HUES6 (cell line): ENCODE measurements around the gene IPCEF1.
"Not testable (repeated sequence)": the region's sequence is repeated elsewhere in the genome, so short reads cannot be mapped to it uniquely, and the experiment has no call there.

Source experiments
- H3K27ac ChIP-seq: 2 replicates; pipeline ENCODE4 v1.7.0; 2013; ENCODE audit warnings: low read depth, mild to moderate bottlenecking, low read length, inconsistent platforms
- H3K27me3 ChIP-seq: 2 replicates; pipeline ENCODE4 v1.6.1; 2013; ENCODE audit warnings: low read length; ENCODE audit not compliant: control insufficient read depth, insufficient read depth
- H3K36me3 ChIP-seq: 2 replicates; pipeline ENCODE4 v1.6.1; 2013; ENCODE audit warnings: low read length; ENCODE audit not compliant: control insufficient read depth, insufficient read depth
- H3K4me1 ChIP-seq: 2 replicates; pipeline ENCODE4 v1.6.1; 2013; ENCODE audit warnings: low read length; ENCODE audit not compliant: control insufficient read depth, insufficient read depth
- H3K4me3 ChIP-seq: 2 replicates; pipeline ENCODE4 v1.5.1; 2013; ENCODE audit warnings: low read depth, low read length
- H3K9ac ChIP-seq: one replicate; pipeline ENCODE4 v1.6.1; 2013; ENCODE audit warnings: mild to moderate bottlenecking, low read length
- H3K9me3 ChIP-seq: 2 replicates; pipeline ENCODE4 v1.6.1; 2013; ENCODE audit warnings: low read depth, low read length; ENCODE audit not compliant: control insufficient read depth, insufficient read depth

The IPCEF1 gene

DNA sequence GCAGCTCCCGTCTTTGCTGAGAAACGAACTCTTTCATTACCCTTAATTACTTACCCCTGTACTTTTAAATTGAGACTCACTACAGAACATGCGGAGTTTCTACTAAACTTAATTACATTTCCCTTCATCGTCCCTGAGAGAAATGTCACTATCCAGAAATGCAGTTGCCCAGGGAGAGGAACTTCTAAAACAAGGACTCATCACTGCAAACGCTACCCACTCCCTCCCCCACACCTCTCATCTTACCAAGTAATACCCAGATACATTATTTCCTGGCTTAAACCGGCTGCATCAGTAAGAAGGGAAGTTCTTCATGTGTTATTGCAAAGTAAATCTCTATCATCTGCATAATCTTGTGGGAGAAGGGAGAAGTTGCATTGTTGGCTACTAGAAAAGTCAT is 138.3 kb downstream of the IPCEF1 start:
- Histone ChIP-seq H3K4me1 (peaks cover 5% of the 10 kb centered on the region; the same call in 1 of the 2 replicates), H3K9me3 (no peaks in the 10 kb centered on the region), H3K4me3 (no peak overlapping the region), H3K27ac (no peak overlapping the region), H3K27me3 (no peaks in the 10 kb centered on the region), H3K9ac (no peak overlapping the region), H3K36me3 (no peaks in the 10 kb centered on the region)

DNA sequence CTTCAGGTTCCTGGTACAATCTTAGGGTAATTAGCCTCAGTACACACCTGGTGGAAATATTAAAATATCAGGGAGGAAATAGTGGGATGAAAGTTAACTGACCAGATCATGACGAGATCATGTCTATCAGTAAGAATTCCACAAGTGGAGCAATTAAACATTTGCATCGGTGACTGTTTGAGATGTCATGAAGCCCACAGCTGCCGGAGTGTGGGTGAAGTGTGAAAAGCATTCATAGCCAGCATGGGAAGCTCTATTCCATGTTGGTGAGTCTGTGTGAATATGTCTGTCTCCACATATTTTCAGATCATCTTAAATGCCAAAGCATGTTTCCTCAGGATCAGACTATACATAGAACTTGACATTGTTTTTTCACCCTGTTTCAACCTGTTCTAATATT is 142.8 kb downstream of the IPCEF1 start:
- Histone ChIP-seq H3K27ac (no peak overlapping the region), H3K9me3 (no peaks in the 10 kb centered on the region), H3K4me3 (no peak overlapping the region), H3K36me3 (no peaks in the 10 kb centered on the region), H3K4me1 (no peaks in the 10 kb centered on the region), H3K27me3 (no peaks in the 10 kb centered on the region), H3K9ac (no peak overlapping the region)

DNA sequence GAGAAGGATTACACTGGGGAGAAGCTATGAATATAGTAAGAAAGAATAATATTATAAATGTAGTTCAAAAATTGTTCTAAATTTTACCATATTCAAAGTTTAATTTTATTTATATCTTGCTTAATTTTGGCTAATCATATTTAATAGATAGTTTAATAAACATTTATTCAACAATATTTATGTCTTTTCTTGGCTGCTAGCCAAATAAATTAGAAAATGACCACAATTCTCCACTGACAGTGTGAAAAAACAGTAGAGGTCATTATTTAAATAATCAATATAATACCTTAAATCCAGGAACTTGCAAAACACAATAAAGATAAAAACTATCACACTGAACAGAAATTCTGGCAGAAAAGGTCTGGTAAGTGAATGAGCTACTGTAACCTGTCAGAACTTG is 145.9 kb downstream of the IPCEF1 start:
- Histone ChIP-seq H3K27me3 (no peaks in the 10 kb centered on the region), H3K4me1 (no peaks in the 10 kb centered on the region), H3K27ac (no peak overlapping the region), H3K4me3 (no peak overlapping the region), H3K9me3 (no peaks in the 10 kb centered on the region), H3K36me3 (no peaks in the 10 kb centered on the region), H3K9ac (no peak overlapping the region)

DNA sequence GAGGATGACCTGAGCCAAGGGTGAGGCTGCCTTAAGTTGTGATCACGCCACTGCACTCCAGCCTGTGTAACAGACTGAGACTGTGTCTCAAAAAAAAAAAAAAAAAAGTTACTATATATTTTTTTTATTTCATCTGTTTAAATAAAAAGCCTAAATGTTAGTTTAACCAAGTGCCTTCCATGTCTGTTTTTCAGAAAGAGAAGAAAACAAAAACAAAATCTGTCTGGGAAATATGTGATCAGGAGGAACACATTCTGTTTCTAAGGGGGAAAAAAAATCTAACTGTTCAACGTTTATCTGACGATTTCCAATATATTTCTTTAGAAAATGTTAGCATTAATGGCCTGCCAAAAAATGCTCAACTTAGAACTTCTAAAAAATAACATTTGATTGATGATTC is 147.0 kb downstream of the IPCEF1 start:
- Histone ChIP-seq H3K27ac (no peak overlapping the region), H3K4me1 (no peaks in the 10 kb centered on the region), H3K9ac (no peak overlapping the region), H3K4me3 (no peak overlapping the region), H3K9me3 (no peaks in the 10 kb centered on the region), H3K27me3 (no peaks in the 10 kb centered on the region), H3K36me3 (no peaks in the 10 kb centered on the region)

DNA sequence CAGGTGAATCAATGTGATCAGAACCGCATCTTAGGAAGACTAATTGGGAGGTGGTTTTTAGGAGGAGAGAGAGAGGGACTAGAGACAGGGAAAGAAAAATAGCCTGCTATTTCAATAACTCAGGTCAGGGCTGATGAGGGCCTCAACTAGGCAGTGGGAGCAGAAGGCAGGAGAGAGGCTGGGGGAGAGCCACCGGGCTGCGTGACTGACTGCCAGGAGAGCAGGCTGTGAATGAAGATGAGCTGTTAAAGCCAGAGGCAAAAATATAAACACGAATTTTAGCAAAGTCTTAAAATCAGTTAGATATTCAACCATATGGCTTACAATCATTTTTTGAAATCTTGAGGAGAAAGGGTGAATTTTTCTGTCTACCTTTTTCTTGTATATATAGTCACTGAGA is 149.6 kb downstream of the IPCEF1 start:
- Histone ChIP-seq H3K27ac (no peak overlapping the region), H3K27me3 (no peaks in the 10 kb centered on the region)

DNA sequence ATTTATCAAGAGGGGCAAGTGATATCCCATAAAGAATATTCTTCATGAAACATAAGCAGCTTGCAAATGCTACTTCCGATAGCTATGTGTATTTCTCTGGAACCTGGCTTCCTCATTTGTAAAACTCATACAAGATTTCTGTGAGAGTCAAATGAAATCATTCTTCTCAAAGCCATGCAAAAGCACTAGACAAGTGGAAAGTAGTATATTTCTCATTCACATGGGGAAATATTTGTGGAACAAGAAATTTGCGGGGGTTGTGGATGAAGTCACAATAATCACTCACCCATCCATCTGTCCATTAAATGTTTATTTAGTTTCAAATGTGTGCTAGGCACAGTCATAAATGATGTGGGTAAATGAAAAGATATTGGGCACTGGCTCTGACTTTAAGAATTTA is 150.5 kb downstream of the IPCEF1 start:
- Histone ChIP-seq H3K27me3 (no peaks in the 10 kb centered on the region), H3K9me3 (no peaks in the 10 kb centered on the region), H3K4me1 (no peaks in the 10 kb centered on the region), H3K27ac (no peak overlapping the region), H3K4me3 (no peak overlapping the region), H3K36me3 (no peaks in the 10 kb centered on the region), H3K9ac (no peak overlapping the region)

More for the DNA sequence above, 149.6 kb downstream of the IPCEF1 start:
- no peak overlapping the region for H3K9ac ChIP-seq
- no peak overlapping the region for H3K4me3 ChIP-seq
- no peaks in the 10 kb centered on the region for H3K9me3 ChIP-seq
- H3K4me1 ChIP-seq = no peaks in the 10 kb centered on the region
- no peaks in the 10 kb centered on the region for H3K36me3 ChIP-seq

DNA sequence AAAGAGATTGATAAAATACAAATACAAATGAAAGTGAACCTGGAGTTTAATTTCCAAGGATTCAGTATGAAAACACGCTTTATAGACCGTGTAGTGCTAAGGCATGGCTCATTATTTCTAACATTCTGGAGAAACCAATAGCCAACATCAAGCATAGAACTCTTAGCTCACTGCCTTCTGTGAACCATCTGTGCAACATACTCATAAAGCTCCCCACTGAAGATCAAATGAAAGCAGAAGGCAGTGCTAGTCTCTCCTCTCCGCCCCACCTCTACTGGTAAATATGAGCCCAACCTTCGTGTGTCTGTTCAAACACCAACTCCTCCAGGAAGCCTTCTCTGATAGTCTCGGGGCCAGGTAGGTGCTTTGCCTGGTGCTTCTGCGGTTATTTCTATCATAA is 153.6 kb downstream of the IPCEF1 start:
- Histone ChIP-seq H3K9me3 (no peaks in the 10 kb centered on the region), H3K27me3 (no peaks in the 10 kb centered on the region), H3K9ac (no peak overlapping the region), H3K4me1 (no peaks in the 10 kb centered on the region), H3K27ac (no peak overlapping the region), H3K4me3 (no peak overlapping the region), H3K36me3 (no peaks in the 10 kb centered on the region)

DNA sequence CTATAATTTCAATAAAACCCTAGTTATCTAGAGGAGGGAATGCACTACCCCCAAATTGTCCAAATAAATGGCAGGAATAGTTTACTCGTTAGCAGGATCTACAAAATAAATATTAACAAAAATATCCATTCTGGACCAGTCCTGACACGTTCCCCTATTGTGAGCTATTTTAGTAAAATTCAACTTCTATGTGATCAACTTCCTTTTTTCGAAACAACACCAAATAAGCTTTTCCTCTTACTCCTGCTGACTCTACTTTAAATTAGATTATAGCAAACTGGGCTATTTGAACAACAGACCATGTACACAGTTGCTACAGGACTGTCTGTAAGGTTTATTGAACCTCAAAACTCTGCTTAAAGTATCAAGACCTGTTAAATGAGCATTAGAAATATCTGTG is 154.3 kb downstream of the IPCEF1 start:
- H3K4me3 ChIP-seq = no peak overlapping the region
- H3K27ac ChIP-seq = no peak overlapping the region
- no peak overlapping the region for H3K9ac ChIP-seq
- no peaks in the 10 kb centered on the region for H3K4me1 ChIP-seq
- no peaks in the 10 kb centered on the region for H3K36me3 ChIP-seq
- no peaks in the 10 kb centered on the region for H3K27me3 ChIP-seq
- H3K9me3 ChIP-seq = no peaks in the 10 kb centered on the region

DNA sequence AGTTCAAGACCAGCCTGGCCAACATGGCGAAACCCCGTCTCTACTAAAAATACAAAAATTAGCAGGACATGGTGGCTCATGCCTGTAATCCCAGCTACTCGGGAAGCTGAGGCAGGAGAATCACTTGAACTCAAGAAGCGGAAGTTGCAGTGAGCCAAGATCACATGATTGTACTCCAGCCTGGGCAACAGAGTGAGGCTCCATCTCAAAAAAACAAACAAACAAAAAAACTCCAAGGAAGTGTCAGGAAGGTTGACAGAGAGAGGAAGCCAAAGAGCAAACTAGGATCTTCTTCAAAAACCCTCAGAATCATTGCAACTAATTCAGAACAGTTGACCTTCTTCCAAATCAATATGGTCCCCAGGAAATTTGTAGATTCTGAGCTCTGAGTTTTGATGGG is 154.9 kb downstream of the IPCEF1 start:
- H3K9me3 ChIP-seq, H3K9ac ChIP-seq, H3K4me1 ChIP-seq, H3K27ac ChIP-seq, H3K4me3 ChIP-seq, H3K27me3 ChIP-seq, H3K36me3 ChIP-seq: not testable (repeated sequence)

DNA sequence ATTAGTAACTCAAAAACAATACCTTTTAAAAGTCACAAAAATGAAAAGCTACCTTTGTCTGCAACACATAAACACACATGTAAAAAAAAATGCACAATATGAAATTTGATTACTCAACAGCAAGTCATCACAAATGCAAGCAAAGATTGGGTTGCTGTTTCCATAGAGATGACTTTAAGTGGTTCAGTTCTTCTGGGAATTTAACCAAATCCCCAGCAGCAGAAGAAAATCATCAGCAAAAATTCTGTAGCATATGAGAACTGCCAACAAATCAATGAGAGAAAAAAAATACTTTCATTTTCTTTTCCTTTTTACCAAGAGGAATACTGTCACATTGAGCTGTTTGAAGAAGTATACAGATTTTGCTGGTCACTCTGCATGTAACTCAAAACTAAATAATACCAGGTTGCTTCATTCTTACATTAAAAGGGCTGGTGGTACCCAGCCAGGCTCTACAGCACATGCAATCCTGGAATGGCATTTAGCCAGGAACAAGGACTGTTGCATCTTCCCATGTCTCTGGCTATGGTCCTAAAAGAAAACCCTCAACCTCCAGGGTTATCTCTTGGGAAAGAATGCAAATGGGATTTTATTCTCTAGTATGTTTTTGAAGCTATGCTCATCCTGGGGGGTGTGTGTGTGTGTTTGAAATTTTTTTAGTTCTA is 159.3 kb downstream of the IPCEF1 start:
- H3K36me3 ChIP-seq = no peaks in the 10 kb centered on the region
- H3K27ac ChIP-seq = no peak overlapping the region
- no peak overlapping the region for H3K9ac ChIP-seq
- H3K4me3 ChIP-seq = no peak overlapping the region
- no peaks in the 10 kb centered on the region for H3K4me1 ChIP-seq
- H3K27me3 ChIP-seq = no peaks in the 10 kb centered on the region
- H3K9me3 ChIP-seq = no peaks in the 10 kb centered on the region

DNA sequence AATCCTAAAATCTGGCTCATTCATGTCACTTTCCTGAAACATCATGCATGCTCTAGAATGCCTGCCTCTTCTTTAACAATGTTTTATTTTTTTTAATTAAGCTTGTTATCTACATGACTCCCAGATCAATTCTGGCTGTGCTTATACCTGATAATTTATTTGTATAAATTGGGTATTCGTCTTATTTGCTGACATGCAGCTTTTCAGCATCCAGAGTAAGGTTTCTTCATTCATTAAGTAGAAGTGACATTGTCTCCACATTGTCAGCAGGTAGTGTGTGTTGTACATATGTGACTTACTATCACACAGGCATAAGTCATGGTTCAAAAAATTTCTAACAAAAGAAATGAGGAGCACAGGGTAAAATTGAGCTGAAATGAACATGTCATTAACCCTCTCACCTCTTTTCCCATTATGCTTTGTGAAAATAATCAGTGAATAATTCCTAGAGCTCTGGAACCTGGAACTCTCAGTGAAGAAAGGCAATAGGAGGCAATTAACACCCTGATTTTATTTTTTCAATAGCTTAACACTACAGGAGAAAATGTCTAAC is 160.2 kb downstream of the IPCEF1 start:
- Histone ChIP-seq H3K36me3 (no peaks in the 10 kb centered on the region), H3K27me3 (no peaks in the 10 kb centered on the region), H3K27ac (no peak overlapping the region), H3K4me3 (no peak overlapping the region), H3K9ac (no peak overlapping the region), H3K9me3 (no peaks in the 10 kb centered on the region), H3K4me1 (no peaks in the 10 kb centered on the region)
